Endodermal cell (in vitro differentiated cells): ENCODE data around the gene DACH1. TPM values are rescaled to one million over a fixed set of nuclear protein-coding genes. Genes with fewer than 3 reads are reported as not detected.

ENCODE experiments used
- DNase-seq: peaks from one replicate; pipeline ENCODE4 v3.0.0-alpha.2; 2017
- H3K27ac ChIP-seq: 2 replicates; pipeline ENCODE4 v1.5.1; 2013; ENCODE audit warnings: mild to moderate bottlenecking, low read depth, low read length, moderate library complexity
- H3K27me3 ChIP-seq: 2 replicates; pipeline ENCODE4 v1.6.1; 2013; ENCODE audit warnings: mild to moderate bottlenecking, low read length, moderate library complexity; ENCODE audit not compliant: insufficient read depth, control insufficient read depth, poor library complexity, severe bottlenecking
- H3K36me3 ChIP-seq: 2 replicates; pipeline ENCODE4 v1.7.0; 2013; ENCODE audit warnings: mild to moderate bottlenecking, low read length, moderate library complexity; ENCODE audit not compliant: control insufficient read depth, insufficient read depth
- H3K4me1 ChIP-seq: one replicate; pipeline ENCODE4 v1.7.0; 2013; ENCODE audit warnings: low read length; ENCODE audit not compliant: control insufficient read depth, insufficient read depth
- H3K4me3 ChIP-seq: 2 replicates; pipeline ENCODE4 v1.5.1; 2013; ENCODE audit warnings: mild to moderate bottlenecking, low read length, moderate library complexity
- H3K9ac ChIP-seq: 2 replicates; pipeline ENCODE4 v1.6.1; 2013; ENCODE audit warnings: mild to moderate bottlenecking, low read length, moderate library complexity; ENCODE audit not compliant: poor library complexity, severe bottlenecking; ENCODE audit errors: extremely low read depth
- H3K9me3 ChIP-seq: 2 replicates; pipeline ENCODE4 v1.6.1; 2013; ENCODE audit warnings: mild to moderate bottlenecking, low read length, moderate library complexity; ENCODE audit not compliant: control insufficient read depth
- H3K27ac Mint-ChIP-seq: 2 replicates; pipeline ENCODE4 v1.8.0; 2020; ENCODE audit warnings: mixed read lengths
- H3K27me3 Mint-ChIP-seq: 2 replicates; pipeline ENCODE4 v1.8.0; 2021; ENCODE audit warnings: mild to moderate bottlenecking, mixed read lengths; ENCODE audit not compliant: insufficient read depth
- H3K36me3 Mint-ChIP-seq: 2 replicates; pipeline ENCODE4 v1.8.0; 2020; ENCODE audit warnings: low read depth, mixed read lengths
- H3K4me1 Mint-ChIP-seq: 2 replicates; pipeline ENCODE4 v1.8.0; 2020; ENCODE audit warnings: mixed read lengths
- H3K4me3 Mint-ChIP-seq: 2 replicates; pipeline ENCODE4 v1.8.0; 2020; ENCODE audit warnings: mild to moderate bottlenecking, moderate library complexity, mixed read lengths
- H3K9me3 Mint-ChIP-seq: 2 replicates; pipeline ENCODE4 v1.8.0; 2020; ENCODE audit warnings: mild to moderate bottlenecking, mixed read lengths
- WGBS, 2 experiments: methylation state at CpG; one replicate each; pipeline versions ENCODE4 v1.1.5 to v1.1.7; 2013; ENCODE audit warnings: missing lambda C conversion rate in 2 of 2, mixed read lengths in 1 of 2; ENCODE audit not compliant: insufficient coverage in 1 of 2, insufficient read length in 1 of 2; 5-methylcytosine and 5-hydroxymethylcytosine counted together
- total RNA-seq, 2 donors: library from RNA; stranded (reverse); fragmentation: NEBNext Ultra II Directional in 1 of 2; extraction: Animal tissue kit (Norgen Biotek cat#: 25700) in 1 of 2; gene quantifications; 2 replicates in 1 of 2; 3 replicates in 1 of 2; pipeline ENCODE4 v1.2.1, GENCODE V29; 2021
- TF ChIP-seq, protein P1 (sequence below): fragments of 200-600 bp; sonication (generic); conservative IDR thresholded peaks from 2 replicates; pipeline ENCODE4 v1.5.0; 2021; ENCODE audit warnings: antibody characterized with exemption, mild to moderate bottlenecking

Gene DACH1
- total RNA-seq, 2 donors from 2014 or later, result 0.81 to 1.2 TPM

- H3K27ac Mint-ChIP-seq, result no peak overlapping the region
- Histone ChIP-seq H3K4me3 (no peak overlapping the region), H3K9ac (no peak overlapping the region), H3K27me3 (no peaks in the 10 kb centered on the region), H3K36me3 (no peaks in the 10 kb centered on the region), H3K27ac (no peak overlapping the region), H3K4me1 (peaks cover 6% of the 10 kb centered on the region), H3K9me3 (no peaks in the 10 kb centered on the region)
- no peaks in the 10 kb centered on the region for H3K27me3 Mint-ChIP-seq
- TF ChIP-seq, protein P1, sequence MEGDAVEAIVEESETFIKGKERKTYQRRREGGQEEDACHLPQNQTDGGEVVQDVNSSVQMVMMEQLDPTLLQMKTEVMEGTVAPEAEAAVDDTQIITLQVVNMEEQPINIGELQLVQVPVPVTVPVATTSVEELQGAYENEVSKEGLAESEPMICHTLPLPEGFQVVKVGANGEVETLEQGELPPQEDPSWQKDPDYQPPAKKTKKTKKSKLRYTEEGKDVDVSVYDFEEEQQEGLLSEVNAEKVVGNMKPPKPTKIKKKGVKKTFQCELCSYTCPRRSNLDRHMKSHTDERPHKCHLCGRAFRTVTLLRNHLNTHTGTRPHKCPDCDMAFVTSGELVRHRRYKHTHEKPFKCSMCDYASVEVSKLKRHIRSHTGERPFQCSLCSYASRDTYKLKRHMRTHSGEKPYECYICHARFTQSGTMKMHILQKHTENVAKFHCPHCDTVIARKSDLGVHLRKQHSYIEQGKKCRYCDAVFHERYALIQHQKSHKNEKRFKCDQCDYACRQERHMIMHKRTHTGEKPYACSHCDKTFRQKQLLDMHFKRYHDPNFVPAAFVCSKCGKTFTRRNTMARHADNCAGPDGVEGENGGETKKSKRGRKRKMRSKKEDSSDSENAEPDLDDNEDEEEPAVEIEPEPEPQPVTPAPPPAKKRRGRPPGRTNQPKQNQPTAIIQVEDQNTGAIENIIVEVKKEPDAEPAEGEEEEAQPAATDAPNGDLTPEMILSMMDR, result no peak
- peaks cover 21% of the 10 kb centered on the region for H3K4me1 Mint-ChIP-seq
- H3K9me3 Mint-ChIP-seq, result peaks cover 2% of the 10 kb centered on the region
- no peak overlapping the region for H3K4me3 Mint-ChIP-seq
- H3K36me3 Mint-ChIP-seq, result no peaks in the 10 kb centered on the region
- no peak for DNase-seq
Observed at GRCh38 chr13:71619096-71619495, 247.9 kb downstream of the DACH1 start.

DNA sequence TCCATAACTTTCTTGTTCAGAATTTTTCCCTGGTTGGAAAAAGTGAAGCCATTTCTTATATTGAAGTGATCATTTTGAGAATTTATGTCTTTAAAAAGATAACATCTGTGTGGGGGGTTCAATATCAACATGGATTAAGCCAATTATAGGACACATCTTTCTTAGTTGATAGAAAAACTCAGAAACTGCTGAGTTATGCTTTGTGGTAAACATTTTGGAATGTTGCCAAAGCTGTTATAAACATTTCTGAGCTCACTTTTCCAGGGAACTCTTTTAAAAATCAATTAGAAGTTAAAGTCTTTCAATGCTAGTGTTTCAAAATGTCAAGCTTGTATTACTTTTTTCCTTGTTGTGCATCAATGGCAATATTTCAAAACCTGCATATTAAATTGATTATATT, 248.8 kb downstream of the DACH1 start:
- Mint-ChIP-seq H3K36me3 (no peaks in the 10 kb centered on the region), H3K27me3 (no peaks in the 10 kb centered on the region), H3K9me3 (peaks cover 2% of the 10 kb centered on the region), H3K4me3 (no peak overlapping the region), H3K4me1 (peaks cover 17% of the 10 kb centered on the region), H3K27ac (no peak overlapping the region)
- H3K9me3 ChIP-seq, result no peaks in the 10 kb centered on the region
- H3K36me3 ChIP-seq, result no peaks in the 10 kb centered on the region
- TF ChIP-seq, protein P1, result no peak
- no peak overlapping the region for H3K9ac ChIP-seq
- peaks cover 6% of the 10 kb centered on the region for H3K4me1 ChIP-seq
- H3K27ac ChIP-seq, result no peak overlapping the region
- no peaks in the 10 kb centered on the region for H3K27me3 ChIP-seq
- DNase-seq, result no peak
- no peak overlapping the region for H3K4me3 ChIP-seq

DNA sequence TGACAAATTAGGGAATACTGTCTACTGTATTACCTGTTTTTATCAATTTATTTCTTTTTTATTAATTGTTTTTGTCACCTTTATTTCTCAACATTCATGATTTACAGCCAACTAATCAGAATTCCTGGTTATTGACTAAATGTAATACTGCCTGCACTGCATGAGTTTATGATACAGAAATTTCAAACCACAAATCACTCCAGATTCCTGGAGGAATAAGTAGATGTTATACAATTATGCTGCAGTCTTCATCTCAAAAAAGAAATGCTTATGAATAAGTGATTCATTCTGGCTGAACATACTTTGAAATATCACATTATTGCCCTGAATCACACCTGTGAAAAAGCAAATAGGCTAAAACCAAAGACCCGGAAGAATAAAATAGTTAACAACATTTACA, 249.7 kb downstream of the DACH1 start:
- Mint-ChIP-seq H3K9me3 (peaks cover 2% of the 10 kb centered on the region), H3K27me3 (no peaks in the 10 kb centered on the region), H3K27ac (no peak overlapping the region), H3K36me3 (no peaks in the 10 kb centered on the region), H3K4me3 (no peak overlapping the region), H3K4me1 (peaks cover 15% of the 10 kb centered on the region)
- Histone ChIP-seq H3K9ac (no peak overlapping the region), H3K9me3 (no peaks in the 10 kb centered on the region), H3K4me1 (peaks cover 6% of the 10 kb centered on the region), H3K27me3 (no peaks in the 10 kb centered on the region), H3K36me3 (no peaks in the 10 kb centered on the region), H3K27ac (no peak overlapping the region), H3K4me3 (no peak overlapping the region)
- 89 to 100% methylated on average over 1 of the region's 1 CpG for WGBS, 2 experiments
- no peak for DNase-seq
- TF ChIP-seq, protein P1, result no peak
